ENCODE measurements around the gene RAD52. TPM values are rescaled to one million over a fixed set of nuclear protein-coding genes. Genes with fewer than 3 reads are reported as not detected.

The RAD52 gene
- total RNA-seq, 1 experiment from 2014 or later = 15.3 TPM

GRCh38 chr12:938810-939209, 10.7 kb downstream of the RAD52 start:
- Histone ChIP-seq H3K4me1 (ENCODE audit: insufficient read depth, low read length) (no peaks in the 10 kb centered on the region), H3K27me3 (ENCODE audit: insufficient read depth, low read length) (no peaks in the 10 kb centered on the region), H3K9me3 (ENCODE audit: control insufficient read depth, low read depth, low read length) (no peaks in the 10 kb centered on the region), H3K14ac (ENCODE audit: insufficient read depth, low read length) (no peak overlapping the region), H3K79me1 (ENCODE audit: insufficient read depth, low read depth, low read length, poor library complexity, severe bottlenecking) (peaks cover 3% of the 10 kb centered on the region), H4K20me1 (ENCODE audit: control insufficient read depth, insufficient read depth, insufficient read length) (no peaks in the 10 kb centered on the region), H2BK15ac (ENCODE audit: low read depth, low read length) (no peak overlapping the region), H3K23me2 (ENCODE audit: insufficient read length, low read depth, low read length, poor library complexity, severe bottlenecking) (no peaks in the 10 kb centered on the region), H3K27ac (ENCODE audit: insufficient read length, low read depth, low read length) (no peak overlapping the region), H3K4ac (ENCODE audit: low read depth, low read length) (no peak overlapping the region), H2AK5ac (ENCODE audit: insufficient read length, low read length) (no peak overlapping the region), H2BK120ac (ENCODE audit: low read depth, low read length, poor library complexity, severe bottlenecking) (no peak overlapping the region), H3K79me2 (ENCODE audit: insufficient read depth, low read length) (no peaks in the 10 kb centered on the region; the same call in 1 of the 2 replicates), H3K18ac (ENCODE audit: insufficient read length, low read depth, low read length) (no peak overlapping the region), H3K9ac (ENCODE audit: extremely low read depth, insufficient read length, low read length) (no peak overlapping the region), H3T11ph (ENCODE audit: low read length) (no peak overlapping the region), H3K23ac (ENCODE audit: insufficient read length, low read depth, low read length) (no peak overlapping the region), H2BK5ac (ENCODE audit: insufficient read length, low read length) (no peak overlapping the region), H2BK12ac (ENCODE audit: insufficient read length, low read depth, low read length) (no peak overlapping the region), H4K8ac (replicated peaks; ENCODE audit: insufficient read length, low read depth, low read length) (no peak overlapping the region), H3K4me2 (ENCODE audit: insufficient read depth, insufficient read length, low read length) (no peak overlapping the region), H4K5ac (ENCODE audit: insufficient read length, low read depth, low read length) (no peak overlapping the region), H3K56ac (ENCODE audit: insufficient read length, low read depth, low read length) (no peak overlapping the region), H4K91ac (ENCODE audit: insufficient read length, low read depth, low read length) (no peak overlapping the region), H2AFZ (ENCODE audit: low read length) (no peak overlapping the region), H2BK20ac (ENCODE audit: low read depth, low read length, poor library complexity, severe bottlenecking) (no peak overlapping the region)
- no peak for DNase-seq
- Mint-ChIP-seq H3K27ac (peak overlapping the region in 1 of 3 experiments; percentile 43; a peak in 2 of 7 replicates), H3K4me3 (no peak overlapping the region), H3K4me1 (no peaks in the 10 kb centered on the region), H3K27me3 (ENCODE audit: low read depth) (no peaks in the 10 kb centered on the region), H3K36me3 (ENCODE audit: insufficient read depth in 1 of 3, low read depth in 3 of 3) (peaks cover 10 to 45% (median 36%) of the 10 kb centered on the region in 3 experiments; a peak in 6 of 7 replicates), H3K9me3 (no peaks in the 10 kb centered on the region)
- no peak for TF ChIP-seq CTCF (conservative IDR thresholded peaks at IDR 0.05)
- no CpG with 5 or more reads among the region's 3 CpGs for WGBS (ENCODE audit: extremely low coverage, insufficient read length, low lambda C conversion rate)
